Fibroblast of peridontal ligament (primary cell): ENCODE measurements around the gene MSI2.

ENCODE experiments used
- DNase-seq: peaks from one replicate; pipeline ENCODE4 v3.0.0-alpha.2; 2010; ENCODE audit errors: extremely low read depth

MSI2 gene

DNA sequence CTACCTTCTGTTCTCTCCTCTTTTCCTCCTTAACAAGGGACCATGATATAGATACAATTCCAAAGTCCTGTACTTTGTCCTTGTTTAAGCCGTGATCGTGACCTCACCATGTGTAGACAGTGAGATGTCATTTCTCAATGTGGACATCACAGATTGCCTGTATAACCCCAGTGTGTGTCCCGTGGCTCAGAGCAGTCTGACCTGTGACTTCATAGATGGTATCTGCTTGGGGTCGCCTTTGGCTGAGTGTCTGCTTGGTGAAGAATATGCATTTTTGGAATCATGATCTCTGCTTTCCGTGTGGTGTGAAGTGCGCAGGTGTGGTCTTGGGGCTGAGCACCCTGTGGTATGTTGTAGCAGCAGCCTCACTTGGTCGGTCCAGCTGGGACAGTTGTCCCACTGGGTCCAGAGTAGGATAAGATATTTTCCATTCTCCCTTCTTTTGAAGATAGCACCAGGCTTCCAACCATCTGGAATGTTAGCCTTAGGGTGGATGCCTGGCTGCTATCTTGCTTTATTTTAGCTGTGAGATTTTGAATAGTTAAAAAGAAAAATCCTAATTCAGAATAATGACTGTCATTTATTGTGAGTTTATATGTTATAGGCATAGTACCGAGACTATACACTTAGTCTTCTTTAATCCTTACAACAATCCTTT is 13.4 kb downstream of the MSI2 start:
- DNase-seq: no peak

DNA sequence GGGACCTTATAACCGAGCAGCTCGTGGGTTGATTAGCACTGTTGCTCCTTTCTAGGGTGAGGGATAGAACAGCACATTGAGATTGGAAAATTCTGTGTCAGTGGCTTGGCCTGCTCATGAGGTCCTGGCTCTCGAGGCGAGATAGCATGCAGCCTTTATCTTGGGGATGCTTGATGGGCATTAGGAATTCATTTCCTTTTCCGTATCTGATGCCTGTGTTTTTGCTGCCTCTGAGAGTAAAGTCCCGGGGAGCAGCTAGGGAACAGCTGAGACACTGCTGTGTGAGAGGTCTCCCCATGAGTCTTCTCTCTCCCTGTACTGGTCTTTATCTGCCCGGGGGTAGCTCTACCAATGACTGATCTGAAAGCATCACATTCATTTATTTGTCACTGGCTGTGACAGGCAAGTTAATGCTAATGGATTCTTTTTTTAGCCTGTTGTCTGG is 14.5 kb downstream of the MSI2 start:
- DNase-seq: no peak

DNA sequence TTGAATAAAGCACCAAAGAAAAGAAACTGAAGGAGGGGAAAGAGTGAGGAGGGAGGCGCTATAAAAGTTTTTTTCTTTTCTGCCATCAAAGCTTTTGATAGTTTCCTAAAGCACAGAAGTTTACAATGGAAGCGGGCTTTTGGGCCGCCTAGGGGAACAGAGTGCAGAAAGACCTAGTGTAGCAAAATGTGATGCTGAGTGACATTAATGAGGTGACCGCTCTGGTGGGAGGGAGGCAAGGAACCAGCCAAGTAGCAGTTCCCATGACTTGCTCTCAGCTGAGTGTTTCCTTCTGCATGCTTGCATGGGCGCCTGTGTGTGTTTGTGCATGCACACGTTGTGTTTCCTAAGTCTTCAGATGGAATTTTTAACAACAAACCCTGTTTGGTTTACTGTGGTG is 15.5 kb downstream of the MSI2 start:
- no peak for DNase-seq

DNA sequence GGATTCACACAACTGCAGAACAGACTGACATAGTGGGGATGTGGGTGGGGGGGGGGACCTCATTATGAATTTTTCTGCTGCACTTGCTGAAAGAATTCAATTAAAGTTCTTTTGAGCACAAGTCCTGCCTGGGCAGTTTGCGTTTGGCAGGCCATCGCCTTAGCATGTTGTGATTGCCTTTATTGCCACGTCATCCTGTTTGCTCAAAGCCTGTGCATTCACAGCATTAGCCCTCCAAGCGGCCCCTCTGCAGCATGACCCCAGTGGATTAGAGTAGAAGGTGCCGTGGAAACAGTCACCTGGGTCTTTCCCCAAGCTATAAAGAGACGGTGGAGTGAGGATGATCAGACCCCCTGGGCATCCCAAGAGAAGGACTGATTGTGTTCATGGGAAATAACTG is 17.2 kb downstream of the MSI2 start:
- no peak for DNase-seq

GRCh38 chr17:57274162-57274561 is 17.8 kb downstream of the MSI2 start:
- DNase-seq: no peak

GRCh38 chr17:57275071-57275764 is 18.9 kb downstream of the MSI2 start:
- DNase-seq: no peak

DNA sequence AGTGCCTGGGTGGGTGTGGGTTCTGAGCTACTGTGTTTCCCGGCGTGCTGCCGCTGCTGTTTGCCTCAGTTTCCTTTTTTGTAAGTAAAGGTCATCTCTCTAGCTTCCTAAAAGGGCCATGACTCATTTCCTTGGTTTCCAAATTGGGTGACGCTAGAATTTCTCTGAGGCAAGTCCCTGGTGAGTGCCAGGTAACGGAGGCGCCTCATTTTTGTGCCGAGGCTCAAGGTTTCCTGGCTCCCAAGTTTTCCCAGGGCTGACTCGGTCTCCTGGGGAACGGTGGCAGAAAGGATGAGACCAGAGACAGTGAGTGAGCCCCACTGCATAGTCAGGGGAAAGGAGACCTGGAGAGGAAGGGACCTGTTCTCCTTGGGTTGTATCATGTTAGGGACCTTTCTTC is 20.3 kb downstream of the MSI2 start:
- no peak for DNase-seq

GRCh38 chr17:57277923-57278604 is 21.7 kb downstream of the MSI2 start:
- no peak for DNase-seq

- DNase-seq: no peak
Observed at GRCh38 chr17:57278740-57279387, 22.5 kb downstream of the MSI2 start.

GRCh38 chr17:57279432-57279831 is 23.1 kb downstream of the MSI2 start:
- DNase-seq: no peak

DNA sequence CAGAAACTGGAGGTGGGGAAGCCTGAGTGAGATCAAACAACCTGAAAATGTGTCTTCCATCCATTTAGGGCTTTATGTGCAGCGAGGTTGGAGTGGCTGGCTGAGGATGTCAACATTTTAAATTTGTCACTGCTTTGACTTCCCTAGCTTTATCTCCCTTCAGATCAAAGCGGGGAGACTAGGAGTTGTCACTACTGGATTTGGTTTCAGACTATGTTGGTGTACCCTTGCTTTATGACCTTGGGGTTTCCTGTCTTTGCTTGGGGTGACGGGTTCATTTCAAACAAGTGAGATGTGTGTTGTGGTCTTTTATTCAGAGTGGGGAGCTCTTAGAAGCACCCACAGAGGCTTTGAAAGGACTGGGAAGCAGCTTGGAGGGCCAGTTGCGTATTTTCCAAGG is 25.6 kb downstream of the MSI2 start:
- DNase-seq: no peak

- no peak for DNase-seq
Observed at GRCh38 chr17:57282296-57282695, 26.0 kb downstream of the MSI2 start.

DNA sequence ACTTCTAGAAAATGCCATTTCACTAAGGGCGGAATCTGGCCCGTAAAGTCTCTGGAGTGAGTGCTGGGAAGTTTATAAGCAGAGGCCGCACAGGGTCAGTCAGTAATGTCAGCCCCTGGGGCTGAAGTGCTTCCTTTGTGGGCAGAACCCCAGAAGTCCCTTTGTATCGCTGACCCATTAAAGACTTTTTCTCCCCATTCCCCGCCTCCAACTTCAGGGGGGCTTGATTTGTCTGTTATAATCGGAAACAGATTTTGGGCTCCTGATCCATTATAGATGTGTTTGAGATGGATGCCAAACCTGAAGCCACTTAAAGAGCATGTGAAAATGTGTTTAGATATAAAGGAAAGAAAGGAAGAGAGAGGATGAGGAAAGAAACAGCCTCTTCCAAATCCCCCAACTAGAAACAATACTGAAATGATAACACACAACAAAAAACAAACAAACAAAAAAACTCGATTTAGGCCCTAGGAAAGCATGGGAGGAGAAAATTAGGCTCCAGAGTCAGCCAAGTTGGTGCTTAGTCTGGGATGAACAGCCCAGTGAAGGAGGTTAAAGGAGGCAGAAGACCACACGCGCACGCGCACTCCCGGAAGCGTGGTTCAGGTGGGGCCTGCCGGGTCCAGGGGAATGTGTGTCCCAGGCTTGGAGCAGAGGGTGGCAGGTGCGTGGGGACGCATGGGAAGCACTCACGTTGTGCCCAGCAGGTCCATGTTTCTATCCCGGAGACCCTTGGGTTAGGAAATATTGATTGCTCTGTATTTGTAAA is 27.1 kb downstream of the MSI2 start:
- DNase-seq: no peak

DNA sequence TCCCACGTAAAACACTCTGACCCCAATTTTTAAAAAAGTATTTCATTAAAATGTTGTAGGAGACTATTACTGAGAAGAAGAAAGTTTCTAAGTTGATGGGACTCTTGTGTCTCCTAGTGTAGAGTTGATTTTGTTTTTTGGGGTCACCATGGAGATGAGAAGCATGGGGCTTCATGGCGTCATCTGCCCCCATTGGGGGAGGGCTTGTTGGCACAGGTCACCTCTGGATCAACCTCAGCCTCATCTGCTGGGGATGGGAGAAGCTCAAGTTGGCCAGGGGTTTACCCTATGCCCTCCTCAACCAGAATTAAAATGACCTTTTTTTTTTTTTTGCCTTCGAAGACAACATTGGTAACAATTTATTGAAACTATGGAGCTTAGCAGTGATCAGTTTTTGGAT is 28.3 kb downstream of the MSI2 start:
- no peak for DNase-seq

DNA sequence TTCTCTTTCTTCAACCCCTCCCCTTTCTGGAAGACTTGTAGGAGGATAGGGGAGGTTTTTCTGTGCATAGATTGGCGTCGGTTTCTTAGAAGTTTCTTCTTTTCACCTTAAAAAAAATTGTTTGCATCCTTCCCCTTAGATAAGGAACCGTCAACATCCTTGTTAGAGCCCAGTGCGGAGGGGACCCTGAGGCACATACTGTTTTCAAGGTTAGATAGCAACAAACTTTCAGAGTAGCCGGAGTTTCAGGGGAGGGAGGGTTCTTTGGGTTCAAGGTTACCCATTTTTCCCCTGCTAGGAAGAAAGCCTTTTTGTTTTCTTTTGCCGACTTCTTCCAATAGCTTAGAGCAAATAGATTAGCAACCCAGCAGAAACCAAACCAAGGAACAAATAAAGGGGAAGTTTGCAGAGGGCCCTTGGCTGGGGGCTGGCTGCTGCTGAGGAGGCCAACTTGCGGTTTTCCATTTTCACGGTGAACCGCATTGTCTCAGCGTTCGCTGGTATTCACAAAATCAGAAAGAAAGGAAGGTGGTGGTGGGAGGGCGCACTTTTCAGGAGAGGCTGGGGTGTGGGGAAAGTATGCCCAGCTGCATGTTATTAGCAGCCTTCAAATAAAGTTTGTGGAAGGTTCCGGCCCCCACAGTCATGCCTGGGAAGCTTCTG is 28.8 kb downstream of the MSI2 start:
- DNase-seq: no peak

- no peak for DNase-seq
Observed at GRCh38 chr17:57285701-57286100, 29.4 kb downstream of the MSI2 start.

DNA sequence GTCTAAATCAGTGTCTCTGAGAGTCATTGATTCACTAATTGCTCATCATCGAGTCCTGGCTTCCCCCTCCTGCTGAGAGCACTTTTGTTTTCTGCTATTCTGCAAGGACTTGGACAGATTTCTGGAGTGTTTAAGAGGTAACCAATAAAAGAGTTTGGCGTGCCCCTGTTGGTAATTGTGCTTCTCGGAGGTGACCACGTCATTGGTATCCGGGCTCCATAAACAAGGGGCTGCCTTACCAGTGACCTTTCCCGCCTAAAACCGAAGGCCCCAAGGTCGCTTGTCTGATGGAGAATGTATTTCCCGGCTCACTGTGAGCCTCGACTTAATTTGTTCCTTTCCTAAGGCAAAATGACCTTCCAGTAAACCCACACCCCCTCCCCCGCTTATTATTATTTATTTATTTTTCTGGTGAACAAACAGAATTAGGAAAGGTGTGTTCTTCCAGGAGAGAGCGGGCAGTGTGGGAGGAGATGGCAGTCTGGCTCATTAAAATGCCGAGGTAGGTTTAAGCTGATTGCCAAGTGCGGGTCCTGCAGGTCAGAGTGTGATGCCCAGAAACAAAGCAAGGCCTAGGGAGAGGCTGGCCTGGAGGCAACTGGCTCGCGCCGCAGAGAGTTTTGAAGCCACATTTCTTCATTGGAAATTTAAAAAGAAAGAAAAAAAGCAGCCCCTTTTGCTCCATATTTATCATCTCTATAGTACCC is 30.2 kb downstream of the MSI2 start:
- DNase-seq: no peak

GRCh38 chr17:57288040-57288772 is 31.9 kb downstream of the MSI2 start:
- DNase-seq: no peak

- no peak for DNase-seq
Observed at GRCh38 chr17:57288773-57289121, 32.4 kb downstream of the MSI2 start.

DNA sequence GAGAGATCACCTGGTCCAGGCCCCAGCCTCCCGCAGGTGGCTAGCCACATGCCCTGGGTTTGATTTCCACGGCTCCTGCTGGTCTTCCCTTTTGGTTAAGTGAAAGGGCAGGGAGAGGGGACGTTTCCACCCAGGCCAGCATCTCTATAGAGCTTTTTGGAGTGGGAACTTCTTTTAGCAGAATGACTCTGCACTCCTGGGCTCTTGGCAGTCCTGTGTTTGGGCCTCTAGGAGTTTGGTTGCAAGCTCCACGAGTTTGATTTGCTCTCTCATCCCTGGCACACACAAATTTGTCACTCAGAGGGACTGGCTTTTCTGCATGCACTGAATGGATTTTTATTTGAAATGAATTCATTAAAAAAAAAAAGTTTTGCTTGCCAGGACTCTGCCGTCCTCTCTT is 32.8 kb downstream of the MSI2 start:
- DNase-seq: no peak
